Measurements from ENCODE around the gene MYPN.

MYPN gene

DNA sequence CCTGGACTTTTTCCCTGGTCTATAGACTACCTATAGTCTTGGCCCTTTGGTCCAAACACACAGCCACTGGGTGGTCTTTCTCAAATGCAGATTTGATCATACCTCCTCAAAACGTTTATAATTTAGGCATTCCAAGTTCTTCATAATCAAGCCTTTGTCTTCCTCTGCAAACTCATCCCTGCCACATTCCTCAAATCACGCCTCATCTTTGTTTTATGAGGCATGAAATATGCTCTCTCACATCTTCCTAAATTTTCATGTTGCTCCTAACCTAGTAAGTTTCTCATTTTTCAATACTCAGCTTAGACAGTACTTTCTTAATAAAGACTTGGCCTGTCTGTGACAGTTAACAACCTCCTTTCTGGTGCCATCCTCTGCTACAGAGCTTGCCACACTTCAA is 23.3 kb upstream of the MYPN start:
- no peak for TF ChIP-seq CTCF (IDR thresholded peaks at IDR 0.05)

GRCh38 chr10:68086910-68087684 is 22.2 kb upstream of the MYPN start:
- TF ChIP-seq CTCF (IDR thresholded peaks at IDR 0.05), result no peak

DNA sequence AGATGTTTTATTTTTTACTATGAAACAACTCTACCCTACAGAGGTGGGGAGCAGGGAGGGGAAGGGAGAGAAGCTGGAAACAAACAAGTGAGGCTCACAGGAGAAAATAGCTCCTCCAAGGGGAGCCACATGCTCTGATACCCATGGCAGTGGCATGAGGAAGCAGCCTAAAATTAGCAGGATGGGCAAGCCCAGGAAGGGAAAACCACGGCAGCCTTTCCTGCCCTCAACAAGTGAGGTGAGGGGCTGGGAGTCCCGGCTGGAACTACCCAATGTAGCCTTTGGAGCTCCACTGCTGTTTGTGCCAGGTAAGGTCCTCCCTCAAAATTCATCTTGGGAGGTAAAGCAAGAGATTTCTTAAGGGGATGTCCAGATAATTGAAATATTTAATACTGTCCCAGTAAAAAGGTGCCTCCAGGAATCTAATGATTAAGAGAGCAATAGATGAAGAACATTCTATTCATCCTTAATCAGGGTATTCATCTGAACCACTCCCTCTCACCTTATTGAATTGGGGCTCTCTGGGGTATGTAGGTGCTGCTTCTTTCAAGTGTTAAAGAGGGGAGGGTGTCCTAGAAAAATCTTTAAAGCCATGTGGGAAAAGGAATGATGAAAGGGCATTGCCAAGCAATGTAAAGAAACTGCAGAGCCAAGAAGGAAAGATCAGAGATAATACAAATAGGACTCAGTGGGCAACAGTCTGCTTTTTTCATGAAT is 21.4 kb upstream of the MYPN start:
- TF ChIP-seq CTCF (IDR thresholded peaks at IDR 0.05), result no peak

- no peak for TF ChIP-seq CTCF (IDR thresholded peaks at IDR 0.05)
These were observed 20.5 kb upstream of the MYPN start for GRCh38 chr10:68088740-68089139.

- no peak for TF ChIP-seq CTCF (IDR thresholded peaks at IDR 0.05)
These were observed 18.7 kb upstream of the MYPN start for GRCh38 chr10:68090586-68090985.

DNA sequence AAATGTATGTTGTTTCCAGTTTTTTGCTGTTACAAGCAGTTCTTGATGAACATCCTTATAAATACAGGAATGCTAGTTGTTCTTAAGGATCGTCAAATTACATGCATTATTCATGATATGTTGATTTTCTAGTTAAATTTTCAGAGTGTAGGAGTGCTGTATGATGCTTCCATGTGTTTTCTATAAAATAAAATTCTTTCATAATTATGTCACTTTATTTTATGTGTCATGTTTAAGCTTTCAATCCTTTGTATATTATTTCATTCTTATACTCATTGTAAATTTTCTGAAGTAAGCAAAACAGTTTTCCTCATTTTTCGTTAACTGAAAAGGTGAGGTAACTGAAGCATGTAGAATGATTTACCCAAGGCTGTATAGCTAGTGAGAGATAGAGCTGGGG is 16.8 kb upstream of the MYPN start:
- no peak for TF ChIP-seq CTCF (IDR thresholded peaks at IDR 0.05)

DNA sequence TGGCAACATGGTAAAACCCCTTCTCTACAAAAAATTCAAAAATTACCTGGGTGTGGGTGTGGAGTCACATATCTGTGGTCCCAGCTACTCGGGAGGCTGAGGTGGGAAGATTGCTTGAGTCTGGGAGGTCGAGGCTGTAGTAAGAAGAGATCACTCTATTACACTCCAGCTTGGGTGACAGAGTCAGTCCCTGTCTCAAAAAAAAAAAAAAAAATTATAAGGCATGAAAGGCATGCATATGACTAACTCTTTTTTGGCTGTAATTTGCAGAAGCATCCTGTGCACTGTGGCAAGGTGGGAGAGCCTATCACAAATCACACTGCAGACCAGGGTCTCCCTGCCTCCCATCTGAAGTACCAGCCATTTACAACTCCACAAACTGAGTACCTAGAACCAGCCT is 14.1 kb upstream of the MYPN start:
- TF ChIP-seq CTCF (IDR thresholded peaks at IDR 0.05), result no peak
